IPS-NIHi11 (cell line): ENCODE data around the gene RABAC1.
A peak's percentile ranks its signal among the peaks of the same experiment; 100 is the strongest.
"Not testable (repeated sequence)": the region's sequence is repeated elsewhere in the genome, so short reads cannot be mapped to it uniquely, and the experiment has no call there.

Experiments
- DNase-seq: peaks from one replicate; pipeline ENCODE4 v3.0.0; 2012; ENCODE audit warnings: mixed read lengths, low spot score

Gene RABAC1

GRCh38 chr19:41959056-41960053 is at the start of gene RABAC1:
RABAC1 (minus strand) TSS chr19:41959321; CDS start chr19:41959292, 29 bp downstream.
- DNase-seq, result peak; percentile 94

GRCh38 chr19:42006569-42006968 is 47.4 kb upstream of the RABAC1 start:
- DNase-seq, result no peak

GRCh38 chr19:42005504-42005903 is 46.4 kb upstream of the RABAC1 start:
- no peak for DNase-seq

GRCh38 chr19:42003506-42004294 is 44.6 kb upstream of the RABAC1 start:
- no peak for DNase-seq

DNA sequence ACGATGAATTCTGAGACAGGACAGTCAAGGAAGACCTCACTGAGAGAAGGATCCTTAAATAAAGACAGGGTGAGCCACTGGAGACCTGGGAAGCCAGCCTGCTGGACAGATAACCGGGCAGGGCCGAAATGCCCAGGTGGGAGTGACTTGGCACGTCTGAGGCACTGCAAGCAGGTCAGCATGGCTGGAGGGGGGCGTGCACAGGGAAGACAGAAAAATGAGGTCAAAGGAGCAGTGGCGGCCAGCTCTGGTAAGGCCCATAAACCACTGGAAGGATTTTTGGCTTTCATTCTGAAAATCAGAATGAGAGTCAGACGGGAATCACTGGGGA is 40.7 kb upstream of the RABAC1 start:
- no peak for DNase-seq

DNA sequence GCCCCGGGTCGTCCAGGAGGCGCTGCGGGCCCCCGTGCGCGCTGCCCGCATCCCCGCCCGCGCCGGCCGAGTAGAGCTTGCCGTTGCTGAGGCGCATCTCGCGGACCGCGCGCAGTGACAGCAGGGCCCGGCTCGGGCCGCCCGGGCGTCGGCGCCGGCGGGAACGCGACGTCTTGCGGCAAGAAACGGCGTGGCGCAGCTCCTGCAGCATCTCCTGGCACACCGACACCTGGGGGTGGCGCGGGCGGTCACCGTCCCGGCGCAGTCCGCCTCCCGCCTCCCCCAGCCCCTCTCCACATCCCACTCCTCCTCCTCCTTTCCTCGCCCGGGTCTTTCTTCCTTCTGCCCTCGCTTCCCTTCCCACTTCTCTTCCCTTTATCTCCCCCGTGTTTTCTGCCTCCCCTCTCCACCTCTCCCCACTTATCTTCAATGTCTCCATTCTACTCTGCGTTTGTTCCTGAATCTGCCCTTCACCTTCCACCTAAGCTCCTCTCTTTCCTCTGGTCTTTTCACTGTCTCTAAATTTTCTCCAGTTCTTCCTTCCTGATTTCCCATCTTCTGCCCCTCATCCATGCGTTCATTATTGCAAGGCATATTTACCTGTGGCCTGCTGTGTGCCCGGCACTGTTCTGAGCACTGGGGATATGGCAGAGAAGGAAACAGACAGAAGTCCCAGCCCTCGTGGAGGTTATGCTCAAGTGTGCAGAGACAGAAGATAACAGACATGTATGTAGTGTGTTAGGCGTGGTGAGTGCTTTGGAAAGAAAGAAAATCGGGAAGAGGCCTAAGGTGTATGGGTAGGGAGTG is 40.2 kb upstream of the RABAC1 start:
- peak; percentile 75 for DNase-seq

GRCh38 chr19:41998246-41999020 is 39.3 kb upstream of the RABAC1 start:
- peak; percentile 86 for DNase-seq

DNA sequence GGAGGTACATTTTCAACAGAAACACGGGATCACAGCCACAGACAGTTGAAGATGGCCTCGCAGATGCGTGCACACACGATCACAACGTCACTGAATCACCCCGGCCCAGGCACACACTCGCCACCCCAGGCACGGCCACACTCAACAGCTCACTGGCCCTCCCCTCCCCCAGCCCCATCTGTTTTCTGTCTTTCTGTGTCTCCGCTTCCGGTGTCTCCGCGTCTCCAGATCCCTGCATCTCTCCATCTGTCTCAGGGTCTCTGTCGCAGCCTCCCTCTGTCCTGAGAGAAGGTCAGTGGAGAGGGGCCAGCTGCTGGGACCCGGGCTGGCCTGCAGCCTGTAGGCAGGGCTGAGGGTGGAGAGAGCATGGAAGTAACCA is 38.7 kb upstream of the RABAC1 start:
- DNase-seq, result no peak

- DNase-seq, result peak; percentile 89
These were observed 38.2 kb upstream of the RABAC1 start for GRCh38 chr19:41997121-41997850.

- peak; percentile 87 for DNase-seq
These were observed 37.1 kb upstream of the RABAC1 start for GRCh38 chr19:41995959-41996797.

- no peak for DNase-seq
These were observed 36.2 kb upstream of the RABAC1 start for GRCh38 chr19:41994994-41995958.

- no peak for DNase-seq
These were observed 35.4 kb upstream of the RABAC1 start for GRCh38 chr19:41994521-41994971.

- DNase-seq, result peak; percentile 97
These were observed 34.7 kb upstream of the RABAC1 start, which contains the start of gene ATP1A3 for GRCh38 chr19:41993612-41994483. ATP1A3 (minus strand) TSS chr19:41994230; CDS start chr19:41994076, 154 bp downstream.

- DNase-seq, result not testable (repeated sequence)
These were observed 32.9 kb upstream of the RABAC1 start for GRCh38 chr19:41991925-41992569.

- no peak for DNase-seq
These were observed 31.9 kb upstream of the RABAC1 start for GRCh38 chr19:41991025-41991424.

GRCh38 chr19:41990615-41991014 is 31.5 kb upstream of the RABAC1 start:
- DNase-seq, result no peak

- DNase-seq, result no peak
These were observed 30.9 kb upstream of the RABAC1 start for GRCh38 chr19:41990028-41990427.
